VCaP (cell line): ENCODE data around the gene MYO5C.
A peak's percentile ranks its signal among the peaks of the same experiment; 100 is the strongest.

Experiments used
- H3K27ac ChIP-seq: fragments of 450-650 bp; 2 replicates; pipeline ENCODE4 v1.5.1; 2017
- TF ChIP-seq, protein P1 (sequence below): fragments of 450-650 bp; conservative IDR thresholded peaks from 2 replicates; pipeline ENCODE4 v1.5.1; 2017; ENCODE audit warnings: mild to moderate bottlenecking, moderate library complexity

Gene MYO5C, protein sequence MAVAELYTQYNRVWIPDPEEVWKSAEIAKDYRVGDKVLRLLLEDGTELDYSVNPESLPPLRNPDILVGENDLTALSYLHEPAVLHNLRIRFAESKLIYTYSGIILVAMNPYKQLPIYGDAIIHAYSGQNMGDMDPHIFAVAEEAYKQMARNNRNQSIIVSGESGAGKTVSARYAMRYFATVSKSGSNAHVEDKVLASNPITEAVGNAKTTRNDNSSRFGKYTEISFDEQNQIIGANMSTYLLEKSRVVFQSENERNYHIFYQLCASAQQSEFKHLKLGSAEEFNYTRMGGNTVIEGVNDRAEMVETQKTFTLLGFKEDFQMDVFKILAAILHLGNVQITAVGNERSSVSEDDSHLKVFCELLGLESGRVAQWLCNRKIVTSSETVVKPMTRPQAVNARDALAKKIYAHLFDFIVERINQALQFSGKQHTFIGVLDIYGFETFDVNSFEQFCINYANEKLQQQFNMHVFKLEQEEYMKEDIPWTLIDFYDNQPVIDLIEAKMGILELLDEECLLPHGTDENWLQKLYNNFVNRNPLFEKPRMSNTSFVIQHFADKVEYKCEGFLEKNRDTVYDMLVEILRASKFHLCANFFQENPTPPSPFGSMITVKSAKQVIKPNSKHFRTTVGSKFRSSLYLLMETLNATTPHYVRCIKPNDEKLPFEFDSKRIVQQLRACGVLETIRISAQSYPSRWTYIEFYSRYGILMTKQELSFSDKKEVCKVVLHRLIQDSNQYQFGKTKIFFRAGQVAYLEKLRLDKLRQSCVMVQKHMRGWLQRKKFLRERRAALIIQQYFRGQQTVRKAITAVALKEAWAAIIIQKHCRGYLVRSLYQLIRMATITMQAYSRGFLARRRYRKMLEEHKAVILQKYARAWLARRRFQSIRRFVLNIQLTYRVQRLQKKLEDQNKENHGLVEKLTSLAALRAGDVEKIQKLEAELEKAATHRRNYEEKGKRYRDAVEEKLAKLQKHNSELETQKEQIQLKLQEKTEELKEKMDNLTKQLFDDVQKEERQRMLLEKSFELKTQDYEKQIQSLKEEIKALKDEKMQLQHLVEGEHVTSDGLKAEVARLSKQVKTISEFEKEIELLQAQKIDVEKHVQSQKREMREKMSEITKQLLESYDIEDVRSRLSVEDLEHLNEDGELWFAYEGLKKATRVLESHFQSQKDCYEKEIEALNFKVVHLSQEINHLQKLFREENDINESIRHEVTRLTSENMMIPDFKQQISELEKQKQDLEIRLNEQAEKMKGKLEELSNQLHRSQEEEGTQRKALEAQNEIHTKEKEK (N-terminal part only)

DNA sequence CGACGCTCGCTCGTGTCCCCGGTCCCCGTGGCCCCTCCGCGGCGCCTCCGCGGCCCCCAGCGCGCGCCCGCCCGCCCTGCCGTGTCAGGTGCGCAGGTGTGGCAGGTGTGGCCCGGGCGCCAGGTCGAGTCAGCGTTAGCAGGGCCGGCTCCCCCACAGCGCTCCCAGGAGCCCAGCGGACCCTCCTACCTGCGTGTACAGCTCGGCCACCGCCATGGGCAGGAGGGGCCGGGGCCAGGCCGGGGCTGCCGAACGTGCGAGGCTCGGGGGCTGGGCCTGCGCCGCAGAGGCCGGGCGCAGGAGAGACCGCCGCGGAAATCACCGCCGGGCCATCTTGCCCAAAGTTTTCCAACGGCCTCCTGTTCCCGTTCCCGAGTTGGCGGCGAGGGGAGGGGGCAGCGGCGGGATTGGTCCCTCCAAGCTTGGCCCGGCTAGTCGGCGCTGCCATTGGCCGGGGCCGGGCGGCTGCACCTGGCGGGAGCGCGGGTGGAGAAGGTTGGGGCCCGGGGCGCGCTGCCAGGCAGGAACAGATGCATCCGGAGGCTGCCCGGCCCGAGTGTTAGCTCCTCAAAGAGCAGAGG is at the start of gene MYO5C:
Gene MYO5C (minus strand): TSS at position 384 of the 581 bp plus-strand sequence. CDS start 168 bp downstream, at position 216.
- H3K27ac ChIP-seq: peak within 1 kb of the TSS; percentile 76
- TF ChIP-seq, protein P1, sequence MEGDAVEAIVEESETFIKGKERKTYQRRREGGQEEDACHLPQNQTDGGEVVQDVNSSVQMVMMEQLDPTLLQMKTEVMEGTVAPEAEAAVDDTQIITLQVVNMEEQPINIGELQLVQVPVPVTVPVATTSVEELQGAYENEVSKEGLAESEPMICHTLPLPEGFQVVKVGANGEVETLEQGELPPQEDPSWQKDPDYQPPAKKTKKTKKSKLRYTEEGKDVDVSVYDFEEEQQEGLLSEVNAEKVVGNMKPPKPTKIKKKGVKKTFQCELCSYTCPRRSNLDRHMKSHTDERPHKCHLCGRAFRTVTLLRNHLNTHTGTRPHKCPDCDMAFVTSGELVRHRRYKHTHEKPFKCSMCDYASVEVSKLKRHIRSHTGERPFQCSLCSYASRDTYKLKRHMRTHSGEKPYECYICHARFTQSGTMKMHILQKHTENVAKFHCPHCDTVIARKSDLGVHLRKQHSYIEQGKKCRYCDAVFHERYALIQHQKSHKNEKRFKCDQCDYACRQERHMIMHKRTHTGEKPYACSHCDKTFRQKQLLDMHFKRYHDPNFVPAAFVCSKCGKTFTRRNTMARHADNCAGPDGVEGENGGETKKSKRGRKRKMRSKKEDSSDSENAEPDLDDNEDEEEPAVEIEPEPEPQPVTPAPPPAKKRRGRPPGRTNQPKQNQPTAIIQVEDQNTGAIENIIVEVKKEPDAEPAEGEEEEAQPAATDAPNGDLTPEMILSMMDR: no peak

DNA sequence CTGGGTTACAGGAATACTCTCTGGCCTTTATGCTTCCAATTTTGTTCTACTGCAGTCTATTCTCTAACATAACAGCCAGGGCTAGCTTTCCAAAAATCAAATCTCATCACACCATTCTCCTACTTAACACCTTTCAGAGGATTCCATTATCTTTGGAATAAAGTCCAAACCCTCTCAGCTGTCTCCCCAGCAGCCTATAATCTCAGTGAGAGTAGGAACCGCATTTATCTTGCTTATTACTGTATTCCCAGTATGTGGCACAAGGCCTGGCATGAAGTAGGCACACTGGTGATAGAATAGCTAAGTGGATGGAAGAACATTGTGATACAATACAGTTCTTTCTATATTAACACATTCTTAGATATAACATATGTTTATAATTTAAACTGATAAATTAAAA is 49.0 kb upstream of the MYO5C start:
- TF ChIP-seq, protein P1: no peak
- no peak overlapping the region for H3K27ac ChIP-seq

DNA sequence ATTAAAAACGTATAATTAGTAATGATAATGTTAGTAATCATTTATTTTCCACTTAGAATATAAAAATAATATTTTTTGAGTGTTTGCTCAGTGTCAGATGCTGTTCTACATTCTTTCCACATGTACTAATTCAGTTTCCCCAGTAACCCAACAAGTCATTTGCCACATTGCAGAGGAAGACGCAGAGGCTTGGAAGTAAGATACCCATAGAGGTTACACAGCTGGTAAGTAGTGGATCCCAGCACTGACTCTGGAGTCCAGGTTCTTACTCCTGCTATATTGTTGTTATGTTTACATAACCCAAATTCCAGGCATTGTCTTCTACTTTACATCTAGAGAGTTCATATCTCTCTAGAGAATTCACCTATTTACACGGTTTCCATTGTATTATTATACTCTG is 48.2 kb upstream of the MYO5C start:
- no peak overlapping the region for H3K27ac ChIP-seq
- TF ChIP-seq, protein P1: no peak

DNA sequence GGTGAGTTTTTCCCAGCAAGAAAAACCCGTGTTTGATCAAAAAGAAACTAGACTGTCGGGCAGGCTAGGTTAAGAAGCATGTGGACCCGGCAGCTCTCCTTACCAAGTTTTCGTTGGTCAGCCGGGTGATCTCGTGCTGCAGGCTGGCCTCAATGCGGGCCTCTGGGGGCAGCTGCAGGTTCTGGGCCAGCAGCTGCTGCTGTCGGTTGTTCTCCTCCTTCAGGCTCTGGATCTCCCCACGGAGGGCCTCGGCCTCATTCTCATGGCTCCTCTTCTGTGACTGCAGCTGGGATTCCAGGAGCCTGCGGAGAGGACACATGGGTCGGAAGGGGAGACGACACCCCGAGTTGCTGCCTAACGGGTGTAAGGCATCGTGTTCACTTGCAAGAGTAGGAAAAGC is 44.5 kb upstream of the MYO5C start:
- no peak overlapping the region for H3K27ac ChIP-seq
- TF ChIP-seq, protein P1: no peak

DNA sequence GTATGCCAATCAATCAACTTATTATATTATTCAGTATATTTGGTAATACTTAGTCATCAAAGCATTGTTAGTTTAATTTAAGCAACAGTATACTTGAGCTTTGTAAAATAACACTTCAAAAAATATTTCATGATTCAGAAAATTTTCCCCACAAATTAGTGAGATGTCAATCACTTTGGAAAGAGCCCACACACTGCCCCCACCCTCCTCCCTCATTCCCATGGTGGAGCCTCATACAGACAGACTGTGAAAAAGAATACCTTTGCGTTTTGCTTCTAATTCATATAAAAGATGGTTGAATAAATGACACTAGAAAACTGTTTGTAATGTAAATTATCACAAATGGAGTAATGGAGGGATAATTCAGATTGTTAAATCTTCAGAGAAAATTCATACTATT is 43.3 kb upstream of the MYO5C start:
- TF ChIP-seq, protein P1: no peak
- no peak overlapping the region for H3K27ac ChIP-seq

DNA sequence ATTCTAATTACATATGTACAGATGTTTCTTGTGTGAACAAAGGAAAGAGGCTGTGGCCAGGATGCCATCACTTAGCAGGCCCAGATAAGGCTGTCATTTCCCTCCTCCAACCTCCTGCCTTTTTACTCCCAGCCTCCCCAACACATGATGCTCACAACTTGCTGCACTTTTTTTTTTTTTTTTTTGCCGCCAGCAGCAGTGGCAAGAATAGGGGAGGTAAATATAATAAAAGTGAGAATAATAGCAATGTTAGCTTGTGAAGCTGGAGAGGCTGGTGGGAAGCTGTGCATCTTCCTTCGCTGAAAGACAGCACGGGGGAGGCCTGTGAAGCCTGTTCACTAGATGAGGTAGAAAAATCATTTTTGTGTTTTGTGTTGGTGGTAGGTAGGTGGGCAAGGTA is 42.5 kb upstream of the MYO5C start:
- TF ChIP-seq, protein P1: no peak
- H3K27ac ChIP-seq: no peak overlapping the region
